GM21528 (cell line): ENCODE results near the gene ZCCHC7.

Source experiments
- ATAC-seq: cut with Tn5 transposase; IDR thresholded peaks from one replicate; pipeline ENCODE4 v1.9.1; 2021; ENCODE audit warnings: mild to moderate bottlenecking, moderate library complexity; ENCODE audit not compliant: unreplicated experiment, low FRiP score

The ZCCHC7 gene

GRCh38 chr9:37328556-37329227 is 208.3 kb downstream of the ZCCHC7 start:
- no peak for ATAC-seq

DNA sequence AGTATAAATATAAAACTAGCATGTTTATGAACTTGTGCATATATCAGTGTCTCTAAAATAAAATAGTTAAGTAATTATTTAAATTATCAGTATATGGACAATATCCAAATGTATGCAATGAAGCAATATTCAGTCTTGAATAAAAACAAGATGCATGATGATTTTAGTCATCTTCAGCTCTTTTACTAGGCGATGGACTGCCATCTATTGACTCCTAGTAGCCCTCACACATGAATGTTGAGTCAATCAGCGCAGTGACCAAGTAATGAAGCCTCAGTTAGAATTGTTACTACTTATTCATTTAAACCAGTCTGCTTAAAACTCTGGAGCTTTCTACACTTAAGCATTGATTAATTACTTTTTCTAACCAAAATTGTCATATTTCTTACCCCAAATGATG is 209.2 kb downstream of the ZCCHC7 start:
- ATAC-seq, result no peak

DNA sequence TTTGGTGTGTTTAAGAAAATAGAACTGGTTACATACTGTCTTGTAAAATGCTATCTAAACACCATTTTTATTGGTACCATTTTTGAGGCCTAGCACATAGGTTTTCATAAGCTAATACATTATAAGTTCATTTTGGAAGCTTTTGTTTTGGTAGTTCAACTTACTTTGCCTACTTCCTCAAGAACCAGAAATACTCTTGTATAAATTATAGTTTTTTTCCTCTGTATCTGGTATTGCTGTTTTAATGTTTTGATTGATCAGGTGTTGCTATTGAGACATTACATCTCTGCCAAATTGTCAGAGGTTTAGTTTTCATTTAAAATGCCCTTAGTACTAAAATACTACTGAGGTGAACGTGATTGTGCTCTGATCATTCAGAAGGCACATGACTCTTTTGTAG is 211.5 kb downstream of the ZCCHC7 start:
- ATAC-seq, result no peak

DNA sequence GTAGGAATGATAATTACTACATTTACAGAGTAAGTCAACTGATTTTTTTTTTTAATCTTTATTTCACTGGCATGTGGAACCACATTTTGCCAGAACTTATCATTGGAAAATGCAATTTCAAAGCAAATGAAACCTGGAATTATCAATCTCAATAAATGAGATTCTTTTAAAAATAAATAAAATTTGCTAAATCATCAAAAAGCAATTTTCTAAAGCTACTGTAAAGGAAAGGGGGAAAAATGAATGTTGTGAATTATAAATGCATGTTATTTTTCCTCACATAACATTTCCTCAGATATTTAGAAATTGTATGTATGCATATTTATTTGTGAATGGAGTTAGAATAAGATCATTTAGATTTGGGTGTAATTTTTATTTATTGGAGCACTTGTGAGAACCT is 212.2 kb downstream of the ZCCHC7 start:
- no peak for ATAC-seq

DNA sequence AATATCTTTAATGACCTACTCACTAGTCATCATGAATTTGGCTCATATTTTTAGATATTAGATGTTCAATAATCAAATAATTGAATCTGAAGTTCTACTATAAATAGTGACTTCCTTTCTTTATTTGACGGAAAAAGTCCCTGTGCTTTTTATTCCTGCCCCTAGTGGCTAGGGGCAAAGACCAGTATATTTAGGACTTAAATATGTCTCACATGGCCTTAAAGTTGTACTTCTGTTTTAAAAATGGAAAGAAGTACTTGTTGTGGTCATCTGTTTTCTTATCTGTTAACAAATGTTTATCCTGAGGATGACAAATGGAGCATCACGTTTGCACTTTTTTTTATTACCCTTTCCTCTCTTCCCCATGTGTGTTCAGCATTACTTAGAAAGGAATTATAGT is 212.9 kb downstream of the ZCCHC7 start:
- no peak for ATAC-seq

GRCh38 chr9:37335238-37335637 is 214.9 kb downstream of the ZCCHC7 start:
- no peak for ATAC-seq

GRCh38 chr9:37336150-37336549 is 215.8 kb downstream of the ZCCHC7 start:
- no peak for ATAC-seq

GRCh38 chr9:37337301-37337890 is 217.0 kb downstream of the ZCCHC7 start:
- ATAC-seq, result no peak

DNA sequence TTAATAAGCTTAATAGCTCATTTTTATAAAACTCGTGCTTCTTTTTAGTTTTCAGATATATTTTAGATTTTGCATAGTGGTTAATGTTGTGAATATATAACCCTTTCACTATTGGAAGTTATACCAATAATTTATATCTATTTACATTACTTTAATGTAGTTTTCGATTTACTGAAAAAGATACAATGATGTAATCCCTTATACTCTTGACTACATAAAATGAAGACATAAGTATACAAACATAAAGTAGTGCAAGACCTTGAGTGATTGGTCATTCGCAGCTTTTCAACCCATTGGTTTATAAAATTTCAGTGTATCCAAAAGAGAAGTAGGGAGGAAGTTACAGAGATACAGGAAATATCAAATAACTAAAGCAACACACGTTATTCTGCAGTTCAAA is 217.8 kb downstream of the ZCCHC7 start:
- ATAC-seq, result no peak

DNA sequence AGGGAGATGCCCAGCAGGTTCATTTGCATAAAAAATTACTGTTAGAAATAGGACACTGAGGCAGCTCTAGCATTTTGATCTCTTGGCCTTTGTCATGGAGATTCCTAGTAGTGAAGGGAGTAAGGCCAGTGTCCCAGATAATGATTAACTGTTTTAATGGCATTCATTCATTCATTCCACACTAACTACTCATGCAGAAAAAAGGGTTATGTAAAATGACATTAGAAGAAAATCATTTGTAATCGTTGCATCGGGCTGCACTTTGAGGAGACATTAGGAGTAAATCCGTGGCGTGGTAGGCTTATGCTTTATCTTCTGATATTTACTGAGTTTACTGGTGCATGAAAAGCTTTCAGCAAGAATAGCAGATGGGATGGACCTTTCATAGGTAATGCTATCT is 219.5 kb downstream of the ZCCHC7 start:
- ATAC-seq, result no peak

- no peak for ATAC-seq
Measured at GRCh38 chr9:37340961-37341360, 220.6 kb downstream of the ZCCHC7 start.

DNA sequence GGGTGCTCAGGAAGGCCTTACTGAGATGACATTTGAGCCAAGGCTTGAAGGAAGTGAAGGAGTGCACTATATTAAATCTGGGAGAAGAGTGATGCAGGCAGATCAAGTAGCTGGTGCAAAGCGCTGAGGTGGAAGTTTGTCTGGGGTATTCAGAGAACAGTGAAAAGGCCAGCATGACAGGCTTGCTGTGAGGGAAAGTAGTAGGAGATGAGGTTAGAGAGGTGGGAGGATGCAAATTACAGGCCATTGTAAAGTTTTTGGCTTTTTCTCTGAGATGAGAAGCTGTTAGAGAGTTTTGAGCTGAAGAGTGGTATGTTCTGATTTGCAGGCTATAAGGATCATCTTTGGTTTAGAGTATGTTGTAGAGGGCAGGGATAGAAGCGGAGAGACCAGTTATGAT is 221.3 kb downstream of the ZCCHC7 start:
- no peak for ATAC-seq

DNA sequence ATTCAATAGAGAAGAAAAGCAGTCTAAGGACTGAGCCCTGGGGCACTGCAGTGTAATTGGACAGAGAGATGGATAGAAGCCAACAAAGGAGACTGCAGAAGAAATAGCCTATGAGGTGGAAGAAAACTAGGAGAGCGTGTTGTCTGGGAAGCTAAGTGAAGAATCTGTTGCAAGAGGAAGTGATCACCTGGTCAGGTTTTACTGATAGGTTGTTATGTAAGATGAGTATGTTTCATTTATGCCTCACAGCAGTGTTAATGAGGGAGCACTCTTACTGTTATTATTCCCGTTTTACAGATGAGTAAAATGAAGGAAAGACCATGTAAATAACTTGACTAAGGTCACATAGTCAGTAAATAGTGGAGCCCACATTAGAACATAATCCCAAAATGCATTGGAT is 222.1 kb downstream of the ZCCHC7 start:
- ATAC-seq, result no peak

GRCh38 chr9:37342895-37343294 is 222.5 kb downstream of the ZCCHC7 start:
- ATAC-seq, result no peak

DNA sequence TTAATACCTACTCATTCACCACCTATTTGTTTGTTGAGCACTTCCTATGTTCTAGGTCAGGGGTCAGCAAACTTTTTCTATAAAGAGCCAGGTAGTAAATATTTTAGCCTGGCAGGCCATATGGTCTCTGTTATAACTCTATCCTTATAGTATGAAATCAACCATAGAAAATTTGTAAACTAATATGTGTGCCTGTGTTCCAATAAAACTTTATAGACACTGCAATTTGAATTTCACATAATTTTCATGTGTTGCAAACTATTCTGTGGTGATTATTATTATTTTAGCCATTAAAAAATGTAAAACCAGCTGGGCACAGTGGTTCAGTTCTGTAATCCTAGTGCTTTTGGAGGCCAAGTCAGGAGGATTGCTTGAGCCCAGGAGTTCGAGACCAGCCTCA is 223.3 kb downstream of the ZCCHC7 start:
- no peak for ATAC-seq

GRCh38 chr9:37345038-37345437 is 224.7 kb downstream of the ZCCHC7 start:
- ATAC-seq, result no peak

- ATAC-seq, result no peak
Measured at GRCh38 chr9:37348917-37349316, 228.5 kb downstream of the ZCCHC7 start.

- no peak for ATAC-seq
Measured at GRCh38 chr9:37350486-37351190, 230.3 kb downstream of the ZCCHC7 start.

DNA sequence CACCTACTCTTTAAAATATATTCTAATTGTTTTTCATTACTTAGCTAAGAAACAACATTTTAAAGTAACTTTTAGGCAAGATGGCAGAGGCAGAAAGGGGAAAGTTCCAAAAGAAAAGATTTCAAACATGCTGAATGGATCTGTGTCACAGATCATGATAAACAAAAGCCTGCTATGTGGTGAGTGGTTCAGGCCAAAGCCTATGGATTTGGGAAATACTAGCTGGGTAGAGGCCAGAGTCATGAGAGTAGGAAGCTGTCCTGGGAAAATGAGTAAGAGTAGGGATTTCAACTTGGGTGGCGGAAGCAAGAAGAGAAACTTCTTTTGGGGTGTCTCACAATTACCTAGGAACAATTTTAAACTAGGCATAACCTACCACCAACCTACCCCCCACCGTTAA is 233.4 kb downstream of the ZCCHC7 start:
- ATAC-seq, result no peak

DNA sequence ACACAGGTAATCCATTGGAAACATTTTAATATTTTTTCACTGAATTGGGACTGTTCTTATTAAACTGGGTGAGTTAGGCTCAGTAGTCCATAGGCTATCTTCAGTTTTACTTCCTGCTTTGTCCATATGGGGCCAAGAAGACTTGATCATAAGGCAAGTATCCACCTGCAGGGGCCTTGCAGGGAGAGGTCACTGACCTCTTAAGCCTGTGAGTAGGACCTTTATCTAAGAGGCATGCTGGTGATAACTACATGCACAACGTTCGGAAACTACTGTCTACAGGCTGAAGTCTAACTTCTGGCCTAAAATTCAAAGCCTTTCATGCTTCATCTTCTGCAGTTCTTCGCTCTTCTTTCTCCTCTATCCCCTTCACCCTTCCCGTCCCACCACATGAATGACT is 242.1 kb downstream of the ZCCHC7 start:
- no peak for ATAC-seq

DNA sequence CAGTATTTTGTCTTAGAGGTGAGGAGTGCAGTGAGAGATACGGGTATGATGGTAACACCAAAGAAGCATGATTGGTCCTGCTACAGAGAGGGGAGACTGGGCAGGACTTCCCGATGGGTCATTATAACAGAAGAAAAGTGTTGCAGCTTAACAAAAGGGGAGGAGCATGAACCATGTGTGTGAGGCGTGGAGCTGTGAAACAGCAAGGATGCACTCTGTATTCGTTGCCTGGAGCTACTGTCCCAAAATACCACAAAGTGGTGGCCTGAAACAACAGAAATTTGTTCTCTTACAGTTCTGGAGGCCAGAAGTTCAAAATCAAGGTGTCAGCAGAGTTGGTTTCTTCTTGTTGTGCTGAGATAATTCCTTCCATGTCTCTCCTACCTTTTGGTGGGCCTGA is 242.8 kb downstream of the ZCCHC7 start:
- no peak for ATAC-seq

DNA sequence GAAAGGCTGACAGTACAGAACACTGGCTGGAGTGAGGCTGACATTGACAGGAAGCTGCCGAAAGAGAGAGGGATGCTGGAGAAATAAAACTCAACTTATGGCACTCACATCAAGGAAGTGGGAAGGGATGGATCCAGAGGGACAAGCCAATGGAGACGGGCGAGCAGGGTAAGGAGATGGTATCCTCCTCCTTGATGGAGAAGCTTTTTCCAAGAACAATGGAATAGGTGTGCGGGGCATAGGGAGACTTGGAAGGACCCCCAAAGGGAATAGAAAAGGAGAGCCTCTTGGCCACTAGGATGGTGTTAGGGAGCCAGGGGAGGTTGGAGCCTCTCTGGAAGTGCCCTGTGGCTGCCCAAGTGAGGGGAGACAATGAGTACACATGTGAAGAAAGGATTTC is 243.8 kb downstream of the ZCCHC7 start:
- no peak for ATAC-seq
